ENCODE data around the gene F10.

The F10 gene

DNA sequence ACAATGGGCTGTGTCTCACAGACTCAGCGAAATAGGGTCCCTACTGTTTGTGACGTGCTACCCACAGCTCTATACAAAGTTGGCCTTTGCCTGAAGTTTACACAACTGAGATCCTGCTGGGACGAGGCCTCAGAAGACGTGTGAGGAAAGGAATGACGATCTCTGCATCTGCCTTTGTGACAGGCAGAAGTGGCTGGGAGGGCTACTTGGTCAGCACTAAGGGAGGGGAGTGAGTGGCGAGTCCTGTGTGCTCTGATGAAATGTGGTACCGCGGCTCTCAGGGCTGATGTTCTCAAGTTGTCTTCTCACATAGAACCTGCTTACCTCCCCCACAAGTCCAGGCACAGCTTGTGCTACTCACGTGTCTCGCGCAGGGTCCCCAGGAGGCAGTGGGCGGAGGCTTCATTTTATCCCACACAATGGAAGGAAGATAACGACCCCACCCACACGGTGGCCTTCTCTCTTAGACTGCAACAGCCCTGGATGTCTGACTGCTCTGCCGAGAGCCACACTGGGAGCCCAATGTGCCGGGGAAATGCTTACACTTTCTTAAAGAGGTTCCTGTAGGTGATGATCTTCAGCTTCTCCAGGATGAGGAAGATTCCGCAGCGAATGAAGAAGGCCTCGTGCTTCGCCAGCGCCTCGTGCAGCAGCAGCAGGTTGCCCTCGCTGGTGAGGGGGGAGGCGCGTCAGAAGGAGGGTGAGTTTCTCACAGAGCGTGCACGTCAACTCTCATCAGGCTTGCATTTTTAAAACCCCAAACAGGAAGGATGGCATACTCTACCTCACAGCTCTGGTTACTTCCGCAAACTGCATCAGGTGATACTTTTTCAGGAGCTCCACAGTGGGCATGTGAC is 57.0 kb downstream of the F10 start:
- no peak overlapping the region for H3K27ac ChIP-seq
- TF ChIP-seq, protein P1, sequence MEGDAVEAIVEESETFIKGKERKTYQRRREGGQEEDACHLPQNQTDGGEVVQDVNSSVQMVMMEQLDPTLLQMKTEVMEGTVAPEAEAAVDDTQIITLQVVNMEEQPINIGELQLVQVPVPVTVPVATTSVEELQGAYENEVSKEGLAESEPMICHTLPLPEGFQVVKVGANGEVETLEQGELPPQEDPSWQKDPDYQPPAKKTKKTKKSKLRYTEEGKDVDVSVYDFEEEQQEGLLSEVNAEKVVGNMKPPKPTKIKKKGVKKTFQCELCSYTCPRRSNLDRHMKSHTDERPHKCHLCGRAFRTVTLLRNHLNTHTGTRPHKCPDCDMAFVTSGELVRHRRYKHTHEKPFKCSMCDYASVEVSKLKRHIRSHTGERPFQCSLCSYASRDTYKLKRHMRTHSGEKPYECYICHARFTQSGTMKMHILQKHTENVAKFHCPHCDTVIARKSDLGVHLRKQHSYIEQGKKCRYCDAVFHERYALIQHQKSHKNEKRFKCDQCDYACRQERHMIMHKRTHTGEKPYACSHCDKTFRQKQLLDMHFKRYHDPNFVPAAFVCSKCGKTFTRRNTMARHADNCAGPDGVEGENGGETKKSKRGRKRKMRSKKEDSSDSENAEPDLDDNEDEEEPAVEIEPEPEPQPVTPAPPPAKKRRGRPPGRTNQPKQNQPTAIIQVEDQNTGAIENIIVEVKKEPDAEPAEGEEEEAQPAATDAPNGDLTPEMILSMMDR (IDR thresholded peaks at IDR 0.05) = no peak

DNA sequence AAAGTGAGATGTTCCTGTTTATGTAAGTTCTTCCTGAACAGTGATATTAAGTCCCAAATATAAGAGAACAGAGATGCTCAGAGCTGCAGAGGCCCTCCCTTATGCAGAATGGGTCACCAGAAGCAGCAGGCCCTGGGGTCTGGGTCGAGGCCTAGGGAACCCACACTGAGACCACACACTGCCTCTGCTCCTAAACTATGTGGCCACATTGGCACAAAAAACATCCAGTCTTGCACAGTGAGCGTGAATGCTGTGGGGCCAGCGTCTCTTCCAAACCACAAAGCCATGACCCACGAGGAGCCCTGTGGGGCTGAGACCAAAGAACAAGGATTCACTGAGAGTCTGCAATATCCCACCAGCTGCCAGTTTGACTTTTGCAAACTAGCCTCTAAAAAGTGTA is 59.4 kb downstream of the F10 start:
- Histone ChIP-seq H3K27me3 (no peaks in the 10 kb centered on the region), H3K4me3 (ENCODE audit: low read depth in 1 of 2, low read length in 1 of 2) (no peak overlapping the region), H3K36me3 (peaks cover 54% of the 10 kb centered on the region), H3K4me1 (ENCODE audit: control insufficient read depth in 1 of 2, insufficient read depth in 1 of 2, low read depth in 1 of 2, low read length in 1 of 2) (no peaks in the 10 kb centered on the region), H3K27ac (no peak overlapping the region), H3K9me3 (no peaks in the 10 kb centered on the region)
- TF ChIP-seq, protein P1 (IDR thresholded peaks at IDR 0.05) = no peak

More for the DNA sequence above, 57.0 kb downstream of the F10 start:
- Histone ChIP-seq H3K4me3 (ENCODE audit: low read depth in 1 of 2, low read length in 1 of 2) (no peak overlapping the region), H3K9me3 (no peaks in the 10 kb centered on the region), H3K36me3 (peaks cover 78% of the 10 kb centered on the region), H3K27me3 (no peaks in the 10 kb centered on the region), H3K4me1 (ENCODE audit: control insufficient read depth in 1 of 2, insufficient read depth in 1 of 2, low read depth in 1 of 2, low read length in 1 of 2) (no peaks in the 10 kb centered on the region)

DNA sequence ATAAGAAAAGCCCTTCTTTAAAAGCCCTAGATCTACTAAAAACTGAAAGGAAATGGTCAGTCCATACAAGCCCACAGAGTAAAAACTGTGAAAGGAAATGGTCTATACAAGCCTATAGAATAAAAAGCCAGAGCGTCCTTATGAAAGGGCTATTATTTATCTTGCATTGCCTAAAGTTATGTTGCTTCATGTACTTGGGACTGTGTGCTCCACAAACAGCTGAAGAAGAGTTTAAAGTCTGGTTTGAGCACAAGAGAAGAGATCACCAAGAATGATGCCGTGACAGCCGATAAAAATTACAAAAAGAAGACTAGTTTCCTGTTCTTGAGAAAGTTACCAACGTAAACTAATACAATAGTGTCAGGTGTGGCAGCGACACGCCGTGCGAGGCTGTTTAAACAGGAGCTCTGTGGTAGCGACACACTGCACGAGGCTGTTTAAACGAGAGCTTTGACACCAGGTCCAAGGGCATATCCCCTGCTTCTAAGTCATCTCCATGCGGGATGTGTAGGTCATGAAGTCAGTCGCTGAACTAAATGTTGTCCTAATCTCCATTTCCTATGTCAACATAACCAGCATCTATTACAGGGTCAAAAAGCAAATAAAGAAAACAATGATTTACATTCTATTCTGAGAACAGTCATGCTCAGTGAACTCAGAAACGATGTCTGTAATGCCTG is 61.0 kb downstream of the F10 start:
- H3K4me3 ChIP-seq (ENCODE audit: low read depth in 1 of 2, low read length in 1 of 2) = no peak overlapping the region
- H3K27ac ChIP-seq = no peak overlapping the region
- TF ChIP-seq, protein P1 (IDR thresholded peaks at IDR 0.05) = no peak
- no peaks in the 10 kb centered on the region for H3K9me3 ChIP-seq
- H3K27me3 ChIP-seq = no peaks in the 10 kb centered on the region
- no peaks in the 10 kb centered on the region for H3K4me1 ChIP-seq (ENCODE audit: control insufficient read depth in 1 of 2, insufficient read depth in 1 of 2, low read depth in 1 of 2, low read length in 1 of 2)
- peaks cover 48% of the 10 kb centered on the region for H3K36me3 ChIP-seq

DNA sequence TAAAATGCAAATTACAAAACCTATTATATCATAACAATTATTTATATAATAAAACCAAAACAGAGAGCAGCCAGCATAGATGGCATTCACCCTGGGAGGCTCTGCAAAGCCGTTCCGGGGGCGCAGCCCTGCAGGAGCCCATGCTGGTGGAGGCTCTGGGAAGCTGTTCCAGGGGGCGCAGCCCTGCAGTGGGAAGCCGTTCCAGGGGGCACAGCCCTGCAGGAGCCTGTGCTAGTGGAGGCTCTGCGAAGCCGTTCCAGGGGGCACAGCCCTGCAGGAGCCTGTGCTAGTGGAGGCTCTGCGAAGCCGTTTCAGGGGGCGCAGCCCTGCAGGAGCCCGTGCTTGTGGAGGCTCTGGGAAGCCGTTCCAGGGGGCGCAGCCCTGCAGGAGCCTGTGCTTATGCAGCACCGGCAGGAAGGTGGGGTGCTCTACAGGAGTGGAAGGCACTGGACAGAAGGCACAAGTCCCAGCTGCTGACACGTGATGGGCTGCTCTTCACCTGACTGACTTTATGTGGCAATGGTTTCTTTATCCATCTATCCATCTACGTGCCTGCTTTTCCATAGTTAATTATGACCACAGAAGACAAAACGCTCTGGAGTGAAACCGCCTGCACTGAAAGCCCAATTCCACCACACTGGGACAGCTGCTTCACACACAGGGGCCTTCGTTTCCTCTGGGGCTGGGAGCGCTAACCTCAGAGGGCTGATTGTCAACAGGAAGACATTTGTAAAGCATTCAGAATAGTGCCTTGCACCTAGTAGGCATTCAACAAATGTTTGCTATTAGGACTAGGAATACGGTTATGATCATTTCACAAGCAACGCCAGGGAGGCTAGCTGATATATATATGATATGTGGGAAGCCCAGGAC is 62.2 kb downstream of the F10 start:
- no peak overlapping the region for H3K27ac ChIP-seq
- H3K27me3 ChIP-seq = no peaks in the 10 kb centered on the region
- H3K4me3 ChIP-seq (ENCODE audit: low read depth in 1 of 2, low read length in 1 of 2) = no peak overlapping the region
- TF ChIP-seq, protein P1 (IDR thresholded peaks at IDR 0.05) = no peak
- H3K9me3 ChIP-seq = no peaks in the 10 kb centered on the region
- peaks cover 41% of the 10 kb centered on the region for H3K36me3 ChIP-seq
- no peaks in the 10 kb centered on the region for H3K4me1 ChIP-seq (ENCODE audit: control insufficient read depth in 1 of 2, insufficient read depth in 1 of 2, low read depth in 1 of 2, low read length in 1 of 2)

DNA sequence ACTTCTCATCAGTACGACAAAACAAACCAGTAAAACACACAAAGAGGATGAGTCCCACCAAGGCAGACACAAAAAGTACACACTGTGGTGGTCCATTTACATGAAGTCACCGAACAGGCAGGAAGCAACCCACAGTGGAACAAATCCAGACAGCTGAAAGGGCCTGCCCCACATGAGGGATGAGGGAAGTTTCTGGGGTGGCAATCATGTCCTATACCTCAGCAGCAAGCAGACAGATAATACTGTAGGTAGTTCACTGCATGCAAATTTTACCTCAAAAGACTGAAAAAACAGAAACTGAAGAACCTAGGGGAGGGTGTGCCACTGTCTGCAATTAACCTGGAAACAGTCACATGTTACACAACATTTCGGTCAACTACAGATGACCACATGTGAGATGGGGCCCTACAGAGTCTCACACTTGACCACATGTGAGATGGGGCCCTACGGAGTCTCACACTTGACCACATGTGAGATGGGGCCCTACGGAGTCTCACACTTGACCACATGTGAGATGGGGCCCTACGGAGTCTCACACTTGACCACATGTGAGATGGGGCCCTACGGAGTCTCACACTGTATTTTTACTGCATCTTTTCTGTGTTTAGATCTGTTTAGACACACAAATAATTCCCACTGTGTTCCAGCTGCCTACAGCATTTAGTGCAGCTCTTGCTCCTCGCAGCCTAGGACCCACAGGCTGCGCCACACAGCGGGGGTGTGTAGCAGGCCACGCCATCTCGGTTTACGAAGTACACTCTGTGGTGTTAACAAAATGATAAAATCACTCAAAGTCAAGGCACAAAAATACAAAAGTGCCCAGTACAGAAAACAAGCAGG is 63.7 kb downstream of the F10 start:
- TF ChIP-seq, protein P1 (IDR thresholded peaks at IDR 0.05) = no peak
- Histone ChIP-seq H3K9me3 (no peaks in the 10 kb centered on the region), H3K36me3 (peaks cover 29% of the 10 kb centered on the region), H3K4me1 (ENCODE audit: control insufficient read depth in 1 of 2, insufficient read depth in 1 of 2, low read depth in 1 of 2, low read length in 1 of 2) (no peaks in the 10 kb centered on the region), H3K27ac (no peak overlapping the region), H3K4me3 (ENCODE audit: low read depth in 1 of 2, low read length in 1 of 2) (no peak overlapping the region), H3K27me3 (no peaks in the 10 kb centered on the region)
